ENCODE results near the gene EPB41L3.

Gene EPB41L3

DNA sequence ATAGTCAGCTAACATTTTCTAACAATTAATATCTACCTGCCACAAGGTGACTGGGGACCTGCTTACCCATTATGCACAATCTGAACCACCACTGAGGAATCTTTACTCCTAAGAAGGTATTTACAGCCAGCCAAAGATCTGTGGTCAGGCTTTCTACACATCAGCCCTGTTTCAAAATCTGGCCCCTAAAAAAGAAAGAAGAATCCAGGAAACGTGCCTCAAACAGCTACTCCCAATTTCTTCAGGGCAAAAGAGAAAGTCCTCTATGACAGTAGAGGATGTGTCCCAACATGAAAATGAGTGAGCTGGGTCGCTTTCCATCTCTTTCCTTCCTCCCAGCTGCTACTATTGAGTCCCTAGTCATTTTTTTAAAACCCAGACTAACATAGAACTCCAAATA, 79.5 kb downstream of the EPB41L3 start:
- H4K8ac ChIP-seq (ENCODE audit: low read depth, low read length): no peak overlapping the region
- no peak overlapping the region for H2BK15ac ChIP-seq (ENCODE audit: low read length)
- no peak overlapping the region for H2BK12ac ChIP-seq (ENCODE audit: low read length)
- WGBS, 2 donors (ENCODE audit: extremely low coverage in 2 of 2, insufficient read length in 2 of 2, insufficient replicate concordance in 1 of 2): no CpG with 5 or more reads among the region's 2 CpGs
- peaks cover 0 to 1% of the 10 kb centered on the region in 2 donors for H3K4me1 ChIP-seq (ENCODE audit: control insufficient read depth in 2 of 2, insufficient read depth in 1 of 2, low read depth in 1 of 2, low read length in 2 of 2)
- H4K91ac ChIP-seq (ENCODE audit: low read depth, low read length, poor library complexity): no peak overlapping the region
- H2BK120ac ChIP-seq (ENCODE audit: low read depth, low read length): no peak overlapping the region
- H3K18ac ChIP-seq (ENCODE audit: low read length): no peak overlapping the region
- no peak overlapping the region for H3K27ac ChIP-seq (replicated peaks; ENCODE audit: low read length)
- H3K4me2 ChIP-seq (ENCODE audit: insufficient read depth, low read length, poor library complexity, severe bottlenecking): no peak overlapping the region
- no peaks in the 10 kb centered on the region for H3K79me1 ChIP-seq (ENCODE audit: low read depth, low read length)
- H2AFZ ChIP-seq (ENCODE audit: low read length): no peak overlapping the region
- DNase-seq (ENCODE audit: low spot score): no peak
- no peak overlapping the region for H3K4me3 ChIP-seq (ENCODE audit: low read length in 2 of 2)
- no peak overlapping the region for H3K4ac ChIP-seq (ENCODE audit: low read length)
- H3K23ac ChIP-seq (ENCODE audit: low read depth, low read length, poor library complexity): no peak overlapping the region
- no peak overlapping the region for H2BK5ac ChIP-seq (ENCODE audit: low read length)
- no peaks in the 10 kb centered on the region for H3K9me3 ChIP-seq (replicated peaks in 1 of 2; ENCODE audit: control insufficient read depth in 2 of 2, insufficient read depth in 1 of 2, low read depth in 1 of 2, low read length in 2 of 2)
- H2AK5ac ChIP-seq (ENCODE audit: low read depth, low read length): no peak overlapping the region
- no peaks in the 10 kb centered on the region for H3K36me3 ChIP-seq (replicated peaks in 1 of 2; ENCODE audit: control insufficient read depth in 2 of 2, insufficient read depth in 2 of 2, low read length in 2 of 2)
- H3K9ac ChIP-seq (ENCODE audit: low read depth, low read length, poor library complexity): no peak overlapping the region
- no peaks in the 10 kb centered on the region for H3K27me3 ChIP-seq (ENCODE audit: control insufficient read depth in 3 of 3, insufficient read depth in 3 of 3, low read depth in 1 of 3, low read length in 3 of 3)
- no peak overlapping the region for H3K14ac ChIP-seq (ENCODE audit: low read length)

DNA sequence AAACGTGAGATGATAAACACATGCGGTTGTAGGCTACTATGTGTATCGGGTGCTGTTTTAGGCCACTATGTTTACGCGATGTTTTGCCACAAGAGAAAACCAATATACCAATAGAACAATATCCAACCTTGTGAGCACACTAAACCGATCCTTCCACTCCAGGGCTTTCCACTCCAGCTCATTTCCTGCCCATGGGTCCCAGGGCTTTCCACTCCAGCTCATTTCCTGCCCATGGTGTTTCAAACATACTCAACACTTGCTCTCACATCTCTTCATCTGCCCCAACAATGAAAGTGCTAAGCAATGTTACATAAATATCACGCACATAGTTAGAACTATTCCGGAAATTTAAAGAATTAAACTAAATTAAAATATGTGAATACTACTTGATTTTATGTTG, 80.0 kb downstream of the EPB41L3 start:
- H4K8ac ChIP-seq (ENCODE audit: low read depth, low read length): no peak overlapping the region
- H2BK120ac ChIP-seq (ENCODE audit: low read depth, low read length): no peak overlapping the region
- no peak overlapping the region for H3K4me3 ChIP-seq (ENCODE audit: low read length in 2 of 2)
- H3K27me3 ChIP-seq (ENCODE audit: control insufficient read depth in 3 of 3, insufficient read depth in 3 of 3, low read depth in 1 of 3, low read length in 3 of 3): no peaks in the 10 kb centered on the region
- no peak overlapping the region for H3K27ac ChIP-seq (replicated peaks; ENCODE audit: low read length)
- no peak overlapping the region for H3K14ac ChIP-seq (ENCODE audit: low read length)
- no peaks in the 10 kb centered on the region for H3K36me3 ChIP-seq (replicated peaks in 1 of 2; ENCODE audit: control insufficient read depth in 2 of 2, insufficient read depth in 2 of 2, low read length in 2 of 2)
- peaks cover 0 to 1% of the 10 kb centered on the region in 2 donors for H3K4me1 ChIP-seq (ENCODE audit: control insufficient read depth in 2 of 2, insufficient read depth in 1 of 2, low read depth in 1 of 2, low read length in 2 of 2)
- no peak overlapping the region for H2BK5ac ChIP-seq (ENCODE audit: low read length)
- no peaks in the 10 kb centered on the region for H3K9me3 ChIP-seq (replicated peaks in 1 of 2; ENCODE audit: control insufficient read depth in 2 of 2, insufficient read depth in 1 of 2, low read depth in 1 of 2, low read length in 2 of 2)
- H4K91ac ChIP-seq (ENCODE audit: low read depth, low read length, poor library complexity): no peak overlapping the region
- H3K23ac ChIP-seq (ENCODE audit: low read depth, low read length, poor library complexity): no peak overlapping the region
- H2AK5ac ChIP-seq (ENCODE audit: low read depth, low read length): no peak overlapping the region
- no peak overlapping the region for H2BK15ac ChIP-seq (ENCODE audit: low read length)
- H3K18ac ChIP-seq (ENCODE audit: low read length): no peak overlapping the region
- H3K79me1 ChIP-seq (ENCODE audit: low read depth, low read length): no peaks in the 10 kb centered on the region
- no peak overlapping the region for H2AFZ ChIP-seq (ENCODE audit: low read length)
- H2BK12ac ChIP-seq (ENCODE audit: low read length): no peak overlapping the region
- no peak for DNase-seq (ENCODE audit: low spot score)
- no CpG with 5 or more reads among the region's 8 CpGs for WGBS, 2 donors (ENCODE audit: extremely low coverage in 2 of 2, insufficient read length in 2 of 2, insufficient replicate concordance in 1 of 2)
- no peak overlapping the region for H3K4ac ChIP-seq (ENCODE audit: low read length)
- no peak overlapping the region for H3K9ac ChIP-seq (ENCODE audit: low read depth, low read length, poor library complexity)
- no peak overlapping the region for H3K4me2 ChIP-seq (ENCODE audit: insufficient read depth, low read length, poor library complexity, severe bottlenecking)

DNA sequence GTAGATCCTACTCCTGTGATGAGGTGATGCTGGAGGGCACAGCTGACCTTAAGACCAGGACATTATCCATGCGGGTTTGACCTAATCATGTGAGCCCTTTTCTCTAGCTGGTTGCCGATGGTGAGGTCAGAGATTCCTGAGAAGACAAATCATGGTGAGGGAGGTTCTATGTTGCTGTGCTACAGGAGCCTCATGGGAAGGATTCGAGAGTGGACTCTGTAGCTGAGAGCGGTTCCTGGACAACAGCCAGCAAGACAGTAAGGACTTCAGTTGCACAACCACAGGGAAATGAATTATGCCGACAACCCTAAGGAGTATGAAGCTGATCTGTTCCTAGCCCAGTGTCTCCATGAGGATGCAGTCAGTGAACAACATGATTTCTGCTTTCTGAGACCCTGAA, 80.4 kb downstream of the EPB41L3 start:
- H3K14ac ChIP-seq (ENCODE audit: low read length): no peak overlapping the region
- no peak overlapping the region for H2AK5ac ChIP-seq (ENCODE audit: low read depth, low read length)
- H4K91ac ChIP-seq (ENCODE audit: low read depth, low read length, poor library complexity): no peak overlapping the region
- no peak overlapping the region for H3K9ac ChIP-seq (ENCODE audit: low read depth, low read length, poor library complexity)
- DNase-seq (ENCODE audit: low spot score): no peak
- no peaks in the 10 kb centered on the region for H3K27me3 ChIP-seq (ENCODE audit: control insufficient read depth in 3 of 3, insufficient read depth in 3 of 3, low read depth in 1 of 3, low read length in 3 of 3)
- no peak overlapping the region for H2BK15ac ChIP-seq (ENCODE audit: low read length)
- H3K27ac ChIP-seq (replicated peaks; ENCODE audit: low read length): no peak overlapping the region
- H3K79me1 ChIP-seq (ENCODE audit: low read depth, low read length): no peaks in the 10 kb centered on the region
- no peaks in the 10 kb centered on the region for H3K9me3 ChIP-seq (replicated peaks in 1 of 2; ENCODE audit: control insufficient read depth in 2 of 2, insufficient read depth in 1 of 2, low read depth in 1 of 2, low read length in 2 of 2)
- no peak overlapping the region for H3K23ac ChIP-seq (ENCODE audit: low read depth, low read length, poor library complexity)
- no peak overlapping the region for H3K18ac ChIP-seq (ENCODE audit: low read length)
- H3K4ac ChIP-seq (ENCODE audit: low read length): no peak overlapping the region
- no peak overlapping the region for H2BK5ac ChIP-seq (ENCODE audit: low read length)
- peaks cover 0 to 1% of the 10 kb centered on the region in 2 donors for H3K4me1 ChIP-seq (ENCODE audit: control insufficient read depth in 2 of 2, insufficient read depth in 1 of 2, low read depth in 1 of 2, low read length in 2 of 2)
- no peak overlapping the region for H3K4me2 ChIP-seq (ENCODE audit: insufficient read depth, low read length, poor library complexity, severe bottlenecking)
- WGBS, 2 donors (ENCODE audit: extremely low coverage in 2 of 2, insufficient read length in 2 of 2, insufficient replicate concordance in 1 of 2): no CpG with 5 or more reads among the region's 5 CpGs
- no peak overlapping the region for H3K4me3 ChIP-seq (ENCODE audit: low read length in 2 of 2)
- no peak overlapping the region for H2BK120ac ChIP-seq (ENCODE audit: low read depth, low read length)
- no peak overlapping the region for H4K8ac ChIP-seq (ENCODE audit: low read depth, low read length)
- no peak overlapping the region for H2BK12ac ChIP-seq (ENCODE audit: low read length)
- H3K36me3 ChIP-seq (replicated peaks in 1 of 2; ENCODE audit: control insufficient read depth in 2 of 2, insufficient read depth in 2 of 2, low read length in 2 of 2): no peaks in the 10 kb centered on the region
- no peak overlapping the region for H2AFZ ChIP-seq (ENCODE audit: low read length)

DNA sequence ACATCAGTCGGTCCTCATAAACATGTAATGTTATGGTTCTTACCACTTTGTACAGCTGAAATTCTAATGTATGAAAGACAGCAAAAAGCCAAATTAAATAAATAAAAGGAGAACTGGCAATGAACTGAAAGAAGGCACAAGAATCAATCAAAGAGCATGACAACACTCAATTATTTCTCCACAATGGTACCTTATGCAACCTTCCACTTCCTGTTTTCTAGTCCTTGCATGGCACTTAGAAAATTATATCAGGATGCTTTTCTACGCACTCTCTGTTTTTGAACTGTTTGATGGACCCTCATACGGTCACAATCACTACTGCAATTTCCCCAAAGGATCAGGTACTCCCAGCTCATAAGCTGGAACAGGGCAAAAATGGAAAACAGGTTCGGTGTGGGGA, 81.6 kb downstream of the EPB41L3 start:
- no peaks in the 10 kb centered on the region for H3K27me3 ChIP-seq (ENCODE audit: control insufficient read depth in 3 of 3, insufficient read depth in 3 of 3, low read depth in 1 of 3, low read length in 3 of 3)
- no peak overlapping the region for H3K14ac ChIP-seq (ENCODE audit: low read length)
- H2BK12ac ChIP-seq (ENCODE audit: low read length): no peak overlapping the region
- no peak overlapping the region for H3K4me2 ChIP-seq (ENCODE audit: insufficient read depth, low read length, poor library complexity, severe bottlenecking)
- WGBS, 2 donors (ENCODE audit: extremely low coverage in 2 of 2, insufficient read length in 2 of 2, insufficient replicate concordance in 1 of 2): no CpG with 5 or more reads among the region's 4 CpGs
- no peak overlapping the region for H3K9ac ChIP-seq (ENCODE audit: low read depth, low read length, poor library complexity)
- H3K4me1 ChIP-seq (ENCODE audit: control insufficient read depth in 2 of 2, insufficient read depth in 1 of 2, low read depth in 1 of 2, low read length in 2 of 2): peaks cover under 1 to 3% of the 10 kb centered on the region in 2 donors
- no peak overlapping the region for H3K18ac ChIP-seq (ENCODE audit: low read length)
- no peak overlapping the region for H3K23ac ChIP-seq (ENCODE audit: low read depth, low read length, poor library complexity)
- no peak overlapping the region for H2BK15ac ChIP-seq (ENCODE audit: low read length)
- H3K79me1 ChIP-seq (ENCODE audit: low read depth, low read length): no peaks in the 10 kb centered on the region
- H4K8ac ChIP-seq (ENCODE audit: low read depth, low read length): no peak overlapping the region
- no peak overlapping the region for H3K4me3 ChIP-seq (ENCODE audit: low read length in 2 of 2)
- H2AFZ ChIP-seq (ENCODE audit: low read length): no peak overlapping the region
- no peak overlapping the region for H2BK5ac ChIP-seq (ENCODE audit: low read length)
- H2BK120ac ChIP-seq (ENCODE audit: low read depth, low read length): no peak overlapping the region
- H2AK5ac ChIP-seq (ENCODE audit: low read depth, low read length): no peak overlapping the region
- DNase-seq (ENCODE audit: low spot score): no peak
- no peak overlapping the region for H3K27ac ChIP-seq (replicated peaks; ENCODE audit: low read length)
- no peak overlapping the region for H4K91ac ChIP-seq (ENCODE audit: low read depth, low read length, poor library complexity)
- H3K36me3 ChIP-seq (replicated peaks in 1 of 2; ENCODE audit: control insufficient read depth in 2 of 2, insufficient read depth in 2 of 2, low read length in 2 of 2): no peaks in the 10 kb centered on the region
- H3K4ac ChIP-seq (ENCODE audit: low read length): no peak overlapping the region
- H3K9me3 ChIP-seq (replicated peaks in 1 of 2; ENCODE audit: control insufficient read depth in 2 of 2, insufficient read depth in 1 of 2, low read depth in 1 of 2, low read length in 2 of 2): no peaks in the 10 kb centered on the region
